ENCODE measurements around the gene C5orf63.

DNA sequence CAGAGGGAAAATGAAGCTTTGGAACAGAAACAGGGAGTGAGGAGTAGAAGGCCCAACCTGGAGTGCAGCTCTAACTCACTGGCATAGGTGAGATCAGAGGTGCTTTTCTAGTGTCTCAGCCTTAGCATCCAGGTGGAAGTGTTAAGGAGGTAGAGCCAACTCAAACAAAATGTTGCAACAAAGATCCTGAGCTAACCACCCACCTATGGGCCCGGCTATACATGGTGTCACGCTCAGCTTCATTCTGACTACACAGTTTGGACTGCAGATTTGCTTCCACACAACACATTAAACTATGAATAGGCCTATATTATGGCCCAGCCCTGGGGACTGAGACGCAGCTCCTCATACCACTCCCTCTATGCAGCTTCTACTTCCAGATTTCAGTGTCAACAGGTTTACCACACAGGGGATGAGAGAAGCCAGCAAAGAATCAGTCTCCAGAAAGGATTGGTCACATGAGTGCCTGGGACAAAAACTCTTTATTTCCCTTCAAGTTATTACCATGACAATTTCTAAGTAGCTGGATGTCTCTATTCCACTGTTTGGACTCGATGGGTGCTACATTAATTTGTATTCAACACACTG, 9.0 kb downstream of the C5orf63 start:
- no peak for TF ChIP-seq CTCF (IDR thresholded peaks at IDR 0.05)
- no peak for TF ChIP-seq EP300 (IDR thresholded peaks at IDR 0.05)
